ENCODE data around the gene RYR2. TPM values are rescaled to one million over a fixed set of nuclear protein-coding genes. Genes with fewer than 3 reads are reported as not detected.

The RYR2 gene
- total RNA-seq, 1 donor from 2014 or later, result 0.19 TPM

DNA sequence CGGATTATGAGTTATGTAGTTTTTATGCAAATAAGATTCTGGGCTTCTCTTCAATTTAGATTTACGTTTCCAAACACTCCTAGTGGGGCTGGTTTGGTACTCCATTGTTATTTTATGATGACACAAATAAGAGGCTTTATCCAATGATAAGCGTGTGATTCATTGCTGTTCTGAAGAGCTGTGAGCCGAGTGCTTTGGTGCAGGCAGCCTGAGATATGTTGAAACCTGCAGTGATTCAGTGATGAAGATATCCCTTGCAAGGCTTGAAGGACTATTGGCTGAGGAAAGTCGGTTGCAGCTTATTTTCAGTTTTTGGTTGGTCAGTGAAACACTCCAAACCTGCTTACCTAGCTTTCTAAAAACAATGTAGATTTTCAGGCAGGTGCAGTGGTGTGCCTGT lies 112.2 kb downstream of the RYR2 start:
- DNase-seq (ENCODE audit: low spot score, unreplicated experiment), result no peak
- Mint-ChIP-seq H3K4me1 (ENCODE audit: low read depth) (no peaks in the 10 kb centered on the region), H3K4me3 (ENCODE audit: low read depth) (no peak overlapping the region), H3K27me3 (no peaks in the 10 kb centered on the region), H3K36me3 (ENCODE audit: insufficient read depth) (no peaks in the 10 kb centered on the region), H3K27ac (no peak overlapping the region), H3K9me3 (ENCODE audit: low read depth) (no peaks in the 10 kb centered on the region)
- TF ChIP-seq, protein P1, sequence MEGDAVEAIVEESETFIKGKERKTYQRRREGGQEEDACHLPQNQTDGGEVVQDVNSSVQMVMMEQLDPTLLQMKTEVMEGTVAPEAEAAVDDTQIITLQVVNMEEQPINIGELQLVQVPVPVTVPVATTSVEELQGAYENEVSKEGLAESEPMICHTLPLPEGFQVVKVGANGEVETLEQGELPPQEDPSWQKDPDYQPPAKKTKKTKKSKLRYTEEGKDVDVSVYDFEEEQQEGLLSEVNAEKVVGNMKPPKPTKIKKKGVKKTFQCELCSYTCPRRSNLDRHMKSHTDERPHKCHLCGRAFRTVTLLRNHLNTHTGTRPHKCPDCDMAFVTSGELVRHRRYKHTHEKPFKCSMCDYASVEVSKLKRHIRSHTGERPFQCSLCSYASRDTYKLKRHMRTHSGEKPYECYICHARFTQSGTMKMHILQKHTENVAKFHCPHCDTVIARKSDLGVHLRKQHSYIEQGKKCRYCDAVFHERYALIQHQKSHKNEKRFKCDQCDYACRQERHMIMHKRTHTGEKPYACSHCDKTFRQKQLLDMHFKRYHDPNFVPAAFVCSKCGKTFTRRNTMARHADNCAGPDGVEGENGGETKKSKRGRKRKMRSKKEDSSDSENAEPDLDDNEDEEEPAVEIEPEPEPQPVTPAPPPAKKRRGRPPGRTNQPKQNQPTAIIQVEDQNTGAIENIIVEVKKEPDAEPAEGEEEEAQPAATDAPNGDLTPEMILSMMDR (IDR thresholded peaks at IDR 0.05; ENCODE audit: unreplicated experiment), result no peak

DNA sequence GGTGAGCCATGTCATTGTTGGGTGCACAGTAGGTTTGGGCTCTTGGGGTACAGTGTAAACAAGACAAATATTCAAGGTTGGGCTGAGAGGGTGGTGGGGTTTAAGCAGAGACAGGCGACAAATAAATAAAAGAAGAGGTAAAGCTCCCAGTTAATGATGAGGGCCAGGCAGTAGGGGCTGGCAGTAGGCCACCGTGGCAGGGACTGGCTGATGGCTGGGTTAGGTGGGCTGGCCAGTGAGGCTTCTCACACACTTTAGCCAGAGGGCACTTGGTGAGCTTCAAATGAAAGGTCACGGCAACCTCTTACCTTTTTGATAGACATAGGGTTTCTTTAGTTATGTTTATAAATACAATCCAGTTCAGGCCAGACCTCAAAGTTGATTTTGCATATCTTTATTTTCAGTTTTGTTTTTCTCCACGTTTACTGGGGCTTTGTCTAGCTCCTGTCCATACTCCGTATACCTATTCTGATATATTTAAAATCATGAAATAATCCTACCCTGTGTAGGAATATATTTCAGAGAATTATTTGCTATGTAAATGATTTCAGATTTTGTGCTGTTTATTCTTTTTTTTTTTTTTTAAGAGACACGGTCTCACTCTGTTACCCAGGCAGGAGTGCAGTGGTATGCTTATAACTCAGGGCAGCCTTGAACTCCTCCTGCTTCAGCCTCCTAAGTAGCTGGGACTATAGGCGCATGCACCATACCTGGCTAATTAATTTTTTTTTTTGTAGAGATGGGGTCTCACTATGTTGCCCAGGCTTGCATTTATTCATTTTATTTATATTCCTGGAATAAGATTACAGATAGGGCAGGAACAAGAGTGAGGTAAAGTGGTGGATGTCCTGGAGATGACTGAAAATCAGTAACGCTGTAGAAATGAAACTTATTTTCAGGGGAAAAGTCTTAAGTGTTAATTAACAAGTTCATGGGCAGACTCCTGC lies 122.7 kb downstream of the RYR2 start:
- H3K9me3 Mint-ChIP-seq (ENCODE audit: low read depth), result no peaks in the 10 kb centered on the region
- DNase-seq (ENCODE audit: low spot score, unreplicated experiment), result no peak
- no peaks in the 10 kb centered on the region for H3K36me3 Mint-ChIP-seq (ENCODE audit: insufficient read depth)
- H3K27ac Mint-ChIP-seq, result no peak overlapping the region
- TF ChIP-seq, protein P1 (IDR thresholded peaks at IDR 0.05; ENCODE audit: unreplicated experiment), result no peak
- H3K4me3 Mint-ChIP-seq (ENCODE audit: low read depth), result no peak overlapping the region
- no peaks in the 10 kb centered on the region for H3K27me3 Mint-ChIP-seq
- H3K4me1 Mint-ChIP-seq (ENCODE audit: low read depth), result no peaks in the 10 kb centered on the region

DNA sequence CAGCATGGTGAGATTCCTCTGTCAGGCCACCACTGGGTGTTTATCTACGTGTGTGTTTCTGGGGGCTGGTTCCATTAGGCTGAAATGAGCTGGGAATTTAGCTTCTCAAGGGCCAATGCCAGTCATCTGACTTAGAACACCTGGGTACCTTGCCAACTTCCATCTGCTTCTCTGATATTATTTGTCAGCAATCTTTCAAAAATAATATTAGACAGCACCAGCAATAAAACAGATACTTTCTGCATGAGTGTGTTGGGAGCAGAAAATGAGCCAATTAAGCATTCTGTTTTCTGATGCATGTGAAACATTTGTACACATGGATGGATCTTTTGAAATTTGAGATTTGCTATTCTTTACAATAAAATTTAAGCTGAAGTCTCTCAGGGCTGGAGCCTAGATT lies 124.1 kb downstream of the RYR2 start:
- no peaks in the 10 kb centered on the region for H3K9me3 Mint-ChIP-seq (ENCODE audit: low read depth)
- H3K27ac Mint-ChIP-seq, result no peak overlapping the region
- H3K36me3 Mint-ChIP-seq (ENCODE audit: insufficient read depth), result no peaks in the 10 kb centered on the region
- no peaks in the 10 kb centered on the region for H3K4me1 Mint-ChIP-seq (ENCODE audit: low read depth)
- no peak for DNase-seq (ENCODE audit: low spot score, unreplicated experiment)
- no peak overlapping the region for H3K4me3 Mint-ChIP-seq (ENCODE audit: low read depth)
- H3K27me3 Mint-ChIP-seq, result no peaks in the 10 kb centered on the region
- TF ChIP-seq, protein P1 (IDR thresholded peaks at IDR 0.05; ENCODE audit: unreplicated experiment), result no peak

DNA sequence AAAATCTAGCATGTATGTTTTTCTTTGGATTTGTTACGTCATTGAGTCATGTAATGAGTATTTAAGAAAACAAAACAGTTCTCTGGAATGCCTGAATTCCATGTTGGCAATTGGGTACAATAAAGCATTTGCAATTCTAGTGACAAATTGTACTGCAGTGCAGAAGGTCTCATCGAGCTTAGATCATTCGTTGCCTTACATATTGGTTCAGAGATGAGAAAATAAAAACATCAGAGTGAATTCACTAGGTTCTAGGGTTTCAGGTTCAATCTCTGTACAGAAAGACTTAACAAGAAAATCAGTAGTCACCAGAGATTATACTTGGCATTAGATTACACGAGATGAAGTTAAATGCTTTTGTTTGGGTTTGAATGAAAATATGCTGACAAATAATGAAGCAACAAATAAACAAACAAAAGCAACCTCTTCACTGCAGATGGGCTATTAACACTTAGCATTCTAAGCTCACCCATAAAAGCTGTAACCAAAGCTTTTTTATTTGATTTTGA lies 124.7 kb downstream of the RYR2 start:
- Mint-ChIP-seq H3K9me3 (ENCODE audit: low read depth) (no peaks in the 10 kb centered on the region), H3K4me3 (ENCODE audit: low read depth) (no peak overlapping the region), H3K27ac (no peak overlapping the region), H3K36me3 (ENCODE audit: insufficient read depth) (no peaks in the 10 kb centered on the region), H3K27me3 (no peaks in the 10 kb centered on the region), H3K4me1 (ENCODE audit: low read depth) (no peaks in the 10 kb centered on the region)
- no peak for DNase-seq (ENCODE audit: low spot score, unreplicated experiment)
- TF ChIP-seq, protein P1 (IDR thresholded peaks at IDR 0.05; ENCODE audit: unreplicated experiment), result no peak

DNA sequence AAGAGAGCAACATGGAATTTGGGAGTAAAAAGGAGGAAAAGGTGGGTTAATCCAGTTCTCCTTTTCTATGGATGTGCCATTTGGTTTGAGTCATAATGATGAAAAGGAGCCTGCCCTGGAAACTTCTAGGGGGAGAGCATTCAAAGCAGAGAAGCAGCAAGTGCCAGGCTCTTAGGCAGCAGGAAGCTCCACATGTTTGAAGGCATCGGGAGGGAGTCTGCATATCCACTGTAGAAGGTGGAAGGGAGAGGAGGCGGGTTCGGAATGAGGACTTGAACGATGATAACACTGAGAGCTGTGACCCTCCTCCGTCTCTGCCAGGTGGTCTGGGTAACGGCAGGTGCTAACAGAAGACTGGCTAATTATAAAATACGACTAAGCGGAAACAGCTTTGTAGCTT lies 128.2 kb downstream of the RYR2 start:
- Mint-ChIP-seq H3K9me3 (ENCODE audit: low read depth) (no peaks in the 10 kb centered on the region), H3K27me3 (no peaks in the 10 kb centered on the region), H3K4me3 (ENCODE audit: low read depth) (no peak overlapping the region), H3K4me1 (ENCODE audit: low read depth) (no peaks in the 10 kb centered on the region), H3K27ac (no peak overlapping the region), H3K36me3 (ENCODE audit: insufficient read depth) (no peaks in the 10 kb centered on the region)
- no peak for DNase-seq (ENCODE audit: low spot score, unreplicated experiment)
- TF ChIP-seq, protein P1 (IDR thresholded peaks at IDR 0.05; ENCODE audit: unreplicated experiment), result no peak

Measured in progenitor cell of endocrine pancreas (in vitro differentiated cells).